Left lung (tissue), 10 donors: ENCODE results near the gene OSBPL3. TPM values are rescaled to one million over a fixed set of nuclear protein-coding genes. Genes with fewer than 3 reads are reported as not detected.

Experiments
- ATAC-seq: fragments of 200-7000 bp; cut with Tn5 transposase; one replicate; pipeline ENCODE4 v1.9.1; 2020; ENCODE audit warnings: moderate library complexity
- DNase-seq, 4 donors: peaks; one replicate each; pipeline ENCODE4 v3.0.0-alpha.2; 2013 to 2020
- H3K27ac ChIP-seq, 2 donors: fragments of 200-600 bp; sonication (generic) in 1 of 2; one replicate each; pipeline versions ENCODE4 v1.5.0 to v1.8.0; 2020 to 2021
- H3K27me3 ChIP-seq, 2 donors: fragments of 200-600 bp; sonication (generic) in 1 of 2; one replicate each; pipeline versions ENCODE4 v1.5.0 to v1.8.0; 2020 to 2021
- H3K36me3 ChIP-seq, 2 donors: fragments of 200-600 bp; sonication (generic) in 1 of 2; one replicate each; pipeline versions ENCODE4 v1.5.0 to v1.8.0; 2020 to 2021
- H3K4me1 ChIP-seq, 2 donors: fragments of 200-600 bp; one replicate each; pipeline ENCODE4 v1.8.0; 2021
- H3K4me3 ChIP-seq, 2 donors: fragments of 200-600 bp; sonication (generic) in 1 of 2; one replicate each; pipeline versions ENCODE4 v1.5.0 to v1.8.0; 2020 to 2021; ENCODE audit warnings: mild to moderate bottlenecking in 1 of 2
- H3K9me3 ChIP-seq, 2 donors: fragments of 200-600 bp; sonication (generic) in 1 of 2; one replicate each; pipeline versions ENCODE4 v1.5.0 to v1.8.0; 2020 to 2021
- CTCF ChIP-seq, 2 donors: fragments of 200-600 bp; sonication (generic) in 1 of 2; IDR thresholded peaks; one replicate each; pipeline versions ENCODE4 v1.5.0 to v1.8.0; 2021; ENCODE audit warnings: antibody characterized with exemption in 2 of 2
- intact Hi-C, 2 donors: fragments of 100-400 bp; cut with DNase I; formaldehyde crosslinking; loops; one replicate each; pipeline versions ENCODE4 v1.11.2 to v1.14.2; 2022
- polyA plus RNA-seq, 6 donors: library from polyadenylated mRNA; unstranded; fragments of 120-200 nt; gene quantifications; one replicate each; pipeline ENCODE4 v1.2.1, GENCODE V29; 2013; ENCODE audit not compliant: insufficient read length in 6 of 6
- total RNA-seq, 2 donors: library from RNA; stranded (reverse); fragmentation: NEBNext Ultra II Directional; extraction: Animal tissue kit (Norgen Biotek cat#: 25700); gene quantifications; one replicate each; pipeline ENCODE4 v1.2.1, GENCODE V29; 2021
- donor health status: DM: no; HTN: yes; CAD: no.
- donor health status: DM: no; HTN: no; CAD: no.

Gene OSBPL3
- total and polyA plus RNA-seq, 8 donors: 2.3 to 30.5 (median 3.3) TPM

- Histone ChIP-seq H3K27me3 (no peaks in the 10 kb centered on the region), H3K9me3 (no peaks in the 10 kb centered on the region), H3K36me3 (no peaks in the 10 kb centered on the region), H3K4me1 (peaks cover 0 to 7% of the 10 kb centered on the region in 2 donors), H3K27ac (peak overlapping the region in 1 of 2 donors; percentile 45), H3K4me3 (no peak overlapping the region)
- no peak for ATAC-seq
- intact Hi-C loops: no loop called here
- no peak for DNase-seq
- TF ChIP-seq CTCF (IDR thresholded peaks at IDR 0.05): no peak
Observed at GRCh38 chr7:24779283-24779655, 200.7 kb downstream of the OSBPL3 start.

- Histone ChIP-seq H3K9me3 (no peaks in the 10 kb centered on the region), H3K4me3 (no peak overlapping the region), H3K27me3 (no peaks in the 10 kb centered on the region), H3K36me3 (no peaks in the 10 kb centered on the region), H3K4me1 (peaks cover 0 to 7% of the 10 kb centered on the region in 2 donors), H3K27ac (peak overlapping the region in 1 of 2 donors; percentile 45)
- ATAC-seq (peak; percentile 71), DNase-seq (peak in 1 of 4 donors; percentile 71)
- intact Hi-C loops: no loop called here
- TF ChIP-seq CTCF (IDR thresholded peaks at IDR 0.05): no peak
Observed at GRCh38 chr7:24778543-24779282, 201.3 kb downstream of the OSBPL3 start.

GRCh38 chr7:24777806-24778205 is 202.2 kb downstream of the OSBPL3 start:
- peaks cover 0 to 7% of the 10 kb centered on the region in 2 donors for H3K4me1 ChIP-seq
- no peak overlapping the region for H3K4me3 ChIP-seq
- no peak overlapping the region for H3K27ac ChIP-seq
- H3K27me3 ChIP-seq: no peaks in the 10 kb centered on the region
- no peaks in the 10 kb centered on the region for H3K9me3 ChIP-seq
- no peaks in the 10 kb centered on the region for H3K36me3 ChIP-seq
- intact Hi-C loops: no loop called here
- ATAC-seq (no peak), DNase-seq (no peak)
- TF ChIP-seq CTCF (IDR thresholded peaks at IDR 0.05): no peak

- TF ChIP-seq CTCF (IDR thresholded peaks at IDR 0.05): no peak
- H3K36me3 ChIP-seq: no peaks in the 10 kb centered on the region
- ATAC-seq: no peak
- no peak overlapping the region for H3K4me3 ChIP-seq
- H3K4me1 ChIP-seq: no peaks in the 10 kb centered on the region
- no peak overlapping the region for H3K27ac ChIP-seq
- intact Hi-C loops: no loop called here
- H3K9me3 ChIP-seq: no peaks in the 10 kb centered on the region
- no peak for DNase-seq
- H3K27me3 ChIP-seq: no peaks in the 10 kb centered on the region
Observed at GRCh38 chr7:24773646-24774045, 206.3 kb downstream of the OSBPL3 start.

- H3K4me3 ChIP-seq: no peak overlapping the region
- ATAC-seq: no peak
Observed at GRCh38 chr7:24769851-24770250, 210.1 kb downstream of the OSBPL3 start.

More at GRCh38 chr7:24769851-24770250, 210.1 kb downstream of the OSBPL3 start:
- no peak for DNase-seq
- Histone ChIP-seq H3K36me3 (no peaks in the 10 kb centered on the region), H3K27me3 (peaks cover 0 to 19% of the 10 kb centered on the region in 2 donors), H3K27ac (no peak overlapping the region), H3K4me1 (no peaks in the 10 kb centered on the region), H3K9me3 (no peaks in the 10 kb centered on the region)
- intact Hi-C loops: no loop called here
- TF ChIP-seq CTCF (IDR thresholded peaks at IDR 0.05): no peak
